Neural crest cell (in vitro differentiated cells): ENCODE results near the gene EDC3. TPM values are rescaled to one million over a fixed set of nuclear protein-coding genes. Genes with fewer than 3 reads are reported as not detected.
A peak's percentile ranks its signal among the peaks of the same experiment; 100 is the strongest.
"Not testable (repeated sequence)": the region's sequence is repeated elsewhere in the genome, so short reads cannot be mapped to it uniquely, and the experiment has no call there.

ENCODE experiments used
- DNase-seq: peaks from one replicate; pipeline ENCODE4 v3.0.0; 2021; ENCODE audit warnings: low read depth, mixed read lengths, low spot score
- H3K27ac Mint-ChIP-seq: one replicate; pipeline ENCODE4 v1.8.0; 2021; ENCODE audit warnings: mild to moderate bottlenecking, mixed read lengths; ENCODE audit not compliant: unreplicated experiment
- H3K27me3 Mint-ChIP-seq: 2 replicates; pipeline ENCODE4 v1.8.0; 2021; ENCODE audit warnings: low read depth, mild to moderate bottlenecking, mixed read lengths
- H3K36me3 Mint-ChIP-seq: 2 replicates; pipeline ENCODE4 v1.8.0; 2021; ENCODE audit warnings: low read depth, mild to moderate bottlenecking, mixed read lengths
- H3K4me1 Mint-ChIP-seq: 2 replicates; pipeline ENCODE4 v1.8.0; 2021; ENCODE audit warnings: mixed read lengths
- H3K4me3 Mint-ChIP-seq: one replicate; pipeline ENCODE4 v1.8.0; 2021; ENCODE audit warnings: mild to moderate bottlenecking, mixed read lengths
- H3K9me3 Mint-ChIP-seq: 2 replicates; pipeline ENCODE4 v1.8.0; 2021; ENCODE audit warnings: mixed read lengths
- long read RNA-seq: library from polyadenylated mRNA; unstranded; transcript quantifications from one replicate; pipeline ENCODE4 v2.0.0, GENCODE V29; 2020
- total RNA-seq: library from RNA; stranded (reverse); gene quantifications from 2 replicates; pipeline ENCODE4 v1.2.1, GENCODE V29; 2021
- TF ChIP-seq, protein P1 (sequence below): fragments of 200-600 bp; sonication (generic); conservative IDR thresholded peaks from 2 replicates; pipeline ENCODE4 v1.5.0; 2021; ENCODE audit warnings: antibody characterized with exemption, mild to moderate bottlenecking

Gene EDC3, protein sequence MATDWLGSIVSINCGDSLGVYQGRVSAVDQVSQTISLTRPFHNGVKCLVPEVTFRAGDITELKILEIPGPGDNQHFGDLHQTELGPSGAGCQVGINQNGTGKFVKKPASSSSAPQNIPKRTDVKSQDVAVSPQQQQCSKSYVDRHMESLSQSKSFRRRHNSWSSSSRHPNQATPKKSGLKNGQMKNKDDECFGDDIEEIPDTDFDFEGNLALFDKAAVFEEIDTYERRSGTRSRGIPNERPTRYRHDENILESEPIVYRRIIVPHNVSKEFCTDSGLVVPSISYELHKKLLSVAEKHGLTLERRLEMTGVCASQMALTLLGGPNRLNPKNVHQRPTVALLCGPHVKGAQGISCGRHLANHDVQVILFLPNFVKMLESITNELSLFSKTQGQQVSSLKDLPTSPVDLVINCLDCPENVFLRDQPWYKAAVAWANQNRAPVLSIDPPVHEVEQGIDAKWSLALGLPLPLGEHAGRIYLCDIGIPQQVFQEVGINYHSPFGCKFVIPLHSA
- 69.8 and 75.0 TPM in 2 replicates for total RNA-seq
- long read RNA-seq, transcript EDC3-201 (7 exons, 3,763 nt): major isoform, 8 of 26 reads
- long read RNA-seq, partial matches to known transcripts: 6 of 26 reads
- long read RNA-seq, other reads (novel, unspliced or antisense): 11 of 26 reads

DNA sequence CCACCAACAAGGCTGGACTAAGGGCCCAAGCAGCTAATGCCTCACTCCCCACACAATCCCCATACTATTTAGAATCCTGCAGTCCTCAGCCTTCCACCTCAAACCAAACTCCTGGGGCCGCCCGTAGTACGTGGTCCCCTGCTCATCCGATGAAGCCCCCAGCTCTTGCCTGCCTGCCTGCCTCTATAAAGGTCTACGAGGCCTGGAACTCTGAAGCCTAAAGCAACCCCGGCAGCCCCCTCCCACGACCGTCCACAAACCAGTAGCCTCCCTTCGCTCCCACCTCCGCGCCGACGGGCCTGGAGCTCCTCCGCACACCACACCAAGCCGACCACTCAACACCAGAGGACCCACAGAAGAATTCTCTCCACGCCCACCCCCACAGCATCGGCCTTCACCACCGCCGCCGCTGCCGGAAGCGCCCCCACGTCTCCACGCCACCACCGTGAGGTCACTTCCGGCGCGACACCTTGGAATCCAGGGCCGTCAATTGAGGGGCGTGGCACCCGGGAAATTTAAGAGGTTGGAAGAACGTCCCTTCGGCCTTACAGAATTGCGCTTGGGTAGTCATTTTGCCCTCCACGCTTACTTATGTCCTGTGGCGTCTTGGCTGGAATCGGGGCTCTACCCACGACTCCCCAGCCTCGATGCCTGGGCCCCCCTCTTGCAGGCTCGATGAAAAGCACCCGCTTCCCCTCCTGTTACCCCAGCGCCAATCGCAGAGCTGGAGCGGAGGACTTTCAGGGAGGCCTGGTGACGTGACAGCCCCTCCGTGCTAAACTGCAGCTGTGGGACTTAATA lies at the start of gene EDC3:
TSS of gene EDC3 (minus strand) at position 428 of the 801 bp plus-strand sequence. CDS start 20,900 bp downstream, outside the sequence.
- Mint-ChIP-seq H3K27ac (peak within 1 kb of the TSS; percentile 100), H3K36me3 (no peaks in the 10 kb centered on the region), H3K4me1 (peaks cover 29% of the 10 kb centered on the region), H3K27me3 (peaks cover 32% of the 10 kb centered on the region), H3K4me3 (peak within 1 kb of the TSS; percentile 100), H3K9me3 (no peaks in the 10 kb centered on the region)
- TF ChIP-seq, protein P1, sequence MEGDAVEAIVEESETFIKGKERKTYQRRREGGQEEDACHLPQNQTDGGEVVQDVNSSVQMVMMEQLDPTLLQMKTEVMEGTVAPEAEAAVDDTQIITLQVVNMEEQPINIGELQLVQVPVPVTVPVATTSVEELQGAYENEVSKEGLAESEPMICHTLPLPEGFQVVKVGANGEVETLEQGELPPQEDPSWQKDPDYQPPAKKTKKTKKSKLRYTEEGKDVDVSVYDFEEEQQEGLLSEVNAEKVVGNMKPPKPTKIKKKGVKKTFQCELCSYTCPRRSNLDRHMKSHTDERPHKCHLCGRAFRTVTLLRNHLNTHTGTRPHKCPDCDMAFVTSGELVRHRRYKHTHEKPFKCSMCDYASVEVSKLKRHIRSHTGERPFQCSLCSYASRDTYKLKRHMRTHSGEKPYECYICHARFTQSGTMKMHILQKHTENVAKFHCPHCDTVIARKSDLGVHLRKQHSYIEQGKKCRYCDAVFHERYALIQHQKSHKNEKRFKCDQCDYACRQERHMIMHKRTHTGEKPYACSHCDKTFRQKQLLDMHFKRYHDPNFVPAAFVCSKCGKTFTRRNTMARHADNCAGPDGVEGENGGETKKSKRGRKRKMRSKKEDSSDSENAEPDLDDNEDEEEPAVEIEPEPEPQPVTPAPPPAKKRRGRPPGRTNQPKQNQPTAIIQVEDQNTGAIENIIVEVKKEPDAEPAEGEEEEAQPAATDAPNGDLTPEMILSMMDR: no peak
- DNase-seq: peak; percentile 74

DNA sequence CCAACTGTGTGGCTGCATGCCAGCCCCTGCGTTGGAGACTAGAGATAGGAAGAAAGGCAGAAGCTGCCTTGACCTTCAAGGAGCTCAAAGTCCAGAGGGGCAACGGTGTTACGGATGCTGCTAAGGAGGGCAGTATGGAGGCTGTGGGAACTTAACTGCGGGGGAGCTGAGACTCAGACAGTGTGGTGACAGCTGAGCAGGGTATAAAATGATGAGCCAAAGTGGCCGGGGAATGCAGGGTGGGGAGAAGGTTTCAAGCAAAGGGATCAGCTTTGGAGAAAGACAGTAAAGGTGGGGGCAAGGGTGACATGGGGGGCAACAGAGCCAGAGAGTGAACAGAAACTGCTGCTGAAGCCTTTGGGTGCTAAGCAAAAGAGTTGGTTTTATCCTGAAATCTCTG lies 46.6 kb upstream of the EDC3 start:
- Mint-ChIP-seq H3K27ac (no peak overlapping the region), H3K36me3 (peaks cover 3% of the 10 kb centered on the region), H3K4me3 (no peak overlapping the region), H3K27me3 (peaks cover 21% of the 10 kb centered on the region), H3K4me1 (peaks cover 2% of the 10 kb centered on the region), H3K9me3 (peaks cover 16% of the 10 kb centered on the region)
- TF ChIP-seq, protein P1: no peak
- no peak for DNase-seq

DNA sequence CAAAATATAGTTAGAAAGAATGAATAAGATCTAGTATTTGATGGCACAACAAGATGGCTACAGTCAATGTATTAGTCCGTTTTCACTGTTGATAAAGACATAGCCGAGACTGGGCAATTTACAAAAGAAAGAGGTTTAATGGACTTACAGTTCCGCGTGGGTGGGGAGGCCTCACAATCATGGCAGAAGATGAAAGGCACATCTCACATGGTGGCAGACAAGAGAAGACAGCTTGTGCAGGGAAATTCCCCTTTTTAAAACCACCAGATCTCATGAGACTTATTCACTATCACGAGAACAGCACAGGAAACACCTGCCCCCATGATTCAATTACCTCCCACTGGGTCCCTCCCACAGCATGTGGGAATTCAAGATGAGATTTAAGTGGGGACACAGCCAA lies 42.4 kb upstream of the EDC3 start:
- Mint-ChIP-seq H3K9me3 (peaks cover 16% of the 10 kb centered on the region), H3K27me3 (peaks cover 52% of the 10 kb centered on the region)
- H3K27ac Mint-ChIP-seq, H3K4me3 Mint-ChIP-seq, H3K4me1 Mint-ChIP-seq, H3K36me3 Mint-ChIP-seq, DNase-seq: not testable (repeated sequence)

DNA sequence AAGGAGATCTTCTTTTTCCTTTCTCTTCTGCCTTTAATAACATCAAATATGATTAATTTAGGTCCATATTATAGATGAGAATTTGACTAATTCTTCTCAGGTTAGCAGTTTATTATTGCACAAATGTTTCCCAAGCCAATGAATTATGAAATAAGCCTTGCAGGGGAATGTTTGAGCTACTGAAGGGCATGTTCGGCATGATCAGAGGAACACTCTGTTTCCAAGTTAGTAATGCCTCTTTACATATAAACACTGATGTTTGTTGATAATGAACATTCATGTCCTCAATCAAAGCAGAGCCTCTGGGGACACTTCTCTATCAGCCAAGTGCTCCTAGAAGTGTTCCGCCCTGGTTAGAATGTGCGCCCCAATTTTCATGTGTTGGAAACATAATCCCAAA lies 39.5 kb upstream of the EDC3 start:
- no peaks in the 10 kb centered on the region for H3K36me3 Mint-ChIP-seq
- DNase-seq: no peak
- H3K27ac Mint-ChIP-seq: no peak overlapping the region
- TF ChIP-seq, protein P1: no peak
- no peak overlapping the region for H3K4me3 Mint-ChIP-seq
- peaks cover 8% of the 10 kb centered on the region for H3K9me3 Mint-ChIP-seq
- peaks cover 15% of the 10 kb centered on the region for H3K4me1 Mint-ChIP-seq
- peaks cover 45% of the 10 kb centered on the region for H3K27me3 Mint-ChIP-seq

DNA sequence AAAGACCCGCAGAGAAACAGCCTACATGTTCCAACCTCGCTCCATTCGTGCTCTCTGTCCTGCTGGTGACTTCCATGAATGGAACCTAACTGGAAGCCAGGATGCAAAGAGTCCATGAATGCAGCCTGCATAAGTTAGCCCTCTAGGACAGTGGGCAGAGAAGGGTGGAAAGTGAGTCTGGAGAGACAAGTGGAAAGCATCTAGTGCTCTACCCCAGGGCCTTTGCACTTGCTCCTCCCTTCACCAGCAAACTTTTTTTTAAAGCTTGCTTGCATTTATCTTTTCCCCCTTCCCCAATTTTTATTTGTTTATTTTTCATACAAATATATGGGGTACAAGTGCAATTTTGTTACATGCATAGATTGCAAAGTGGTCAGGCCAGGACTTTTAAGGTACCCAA lies 37.4 kb upstream of the EDC3 start:
- H3K27me3 Mint-ChIP-seq: peaks cover 47% of the 10 kb centered on the region
- no peak for DNase-seq
- no peak overlapping the region for H3K4me3 Mint-ChIP-seq
- TF ChIP-seq, protein P1: no peak
- no peak overlapping the region for H3K27ac Mint-ChIP-seq
- H3K36me3 Mint-ChIP-seq: peaks cover 2% of the 10 kb centered on the region
- peaks cover 20% of the 10 kb centered on the region for H3K4me1 Mint-ChIP-seq
- H3K9me3 Mint-ChIP-seq: peaks cover 8% of the 10 kb centered on the region
